ENCODE results near the gene CATSPERE. TPM values are rescaled to one million over a fixed set of nuclear protein-coding genes. Genes with fewer than 3 reads are reported as not detected.
"Not testable (repeated sequence)": the region's sequence is repeated elsewhere in the genome, so short reads cannot be mapped to it uniquely, and the experiment has no call there.

Gene CATSPERE
- total RNA-seq, 3 donors from 2014 or later: 1.3 to 3.2 (median 2.0) TPM

DNA sequence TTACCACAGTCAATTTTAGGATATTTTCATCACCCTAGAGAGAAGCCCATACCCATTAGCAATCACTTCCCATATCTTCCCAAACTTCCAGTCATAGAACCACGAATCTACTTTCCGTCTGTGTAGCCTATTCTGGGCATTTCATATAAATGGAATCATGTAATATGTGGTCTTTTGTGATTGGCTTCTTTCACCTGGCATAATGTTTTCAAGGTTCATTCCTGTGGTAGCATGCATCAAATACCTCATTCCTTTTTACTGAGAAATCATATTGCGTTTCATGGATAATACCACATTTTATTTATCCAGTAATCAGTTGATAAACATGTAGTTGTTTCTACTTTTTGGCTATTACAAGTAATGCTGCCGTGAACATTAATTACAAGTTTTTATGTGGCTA lies 213.4 kb downstream of the CATSPERE start:
- Histone ChIP-seq H3K27me3 (no peaks in the 10 kb centered on the region), H3K4me1 (no peaks in the 10 kb centered on the region), H3K9me3 (no peaks in the 10 kb centered on the region), H3K27ac (no peak overlapping the region), H3K36me3 (no peaks in the 10 kb centered on the region), H3K4me3 (no peak overlapping the region)
- intact Hi-C loops (cut with DNase I; ENCODE audit: low total_unique reads): no loop called here
- TF ChIP-seq POLR2AphosphoS5 (IDR thresholded peaks at IDR 0.05) (no peak), POLR2A (IDR thresholded peaks at IDR 0.05) (no peak)
- TF ChIP-seq, protein P1, sequence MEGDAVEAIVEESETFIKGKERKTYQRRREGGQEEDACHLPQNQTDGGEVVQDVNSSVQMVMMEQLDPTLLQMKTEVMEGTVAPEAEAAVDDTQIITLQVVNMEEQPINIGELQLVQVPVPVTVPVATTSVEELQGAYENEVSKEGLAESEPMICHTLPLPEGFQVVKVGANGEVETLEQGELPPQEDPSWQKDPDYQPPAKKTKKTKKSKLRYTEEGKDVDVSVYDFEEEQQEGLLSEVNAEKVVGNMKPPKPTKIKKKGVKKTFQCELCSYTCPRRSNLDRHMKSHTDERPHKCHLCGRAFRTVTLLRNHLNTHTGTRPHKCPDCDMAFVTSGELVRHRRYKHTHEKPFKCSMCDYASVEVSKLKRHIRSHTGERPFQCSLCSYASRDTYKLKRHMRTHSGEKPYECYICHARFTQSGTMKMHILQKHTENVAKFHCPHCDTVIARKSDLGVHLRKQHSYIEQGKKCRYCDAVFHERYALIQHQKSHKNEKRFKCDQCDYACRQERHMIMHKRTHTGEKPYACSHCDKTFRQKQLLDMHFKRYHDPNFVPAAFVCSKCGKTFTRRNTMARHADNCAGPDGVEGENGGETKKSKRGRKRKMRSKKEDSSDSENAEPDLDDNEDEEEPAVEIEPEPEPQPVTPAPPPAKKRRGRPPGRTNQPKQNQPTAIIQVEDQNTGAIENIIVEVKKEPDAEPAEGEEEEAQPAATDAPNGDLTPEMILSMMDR (IDR thresholded peaks at IDR 0.05): no peak
- DNase-seq (ENCODE audit: low spot score in 2 of 2): no peak

DNA sequence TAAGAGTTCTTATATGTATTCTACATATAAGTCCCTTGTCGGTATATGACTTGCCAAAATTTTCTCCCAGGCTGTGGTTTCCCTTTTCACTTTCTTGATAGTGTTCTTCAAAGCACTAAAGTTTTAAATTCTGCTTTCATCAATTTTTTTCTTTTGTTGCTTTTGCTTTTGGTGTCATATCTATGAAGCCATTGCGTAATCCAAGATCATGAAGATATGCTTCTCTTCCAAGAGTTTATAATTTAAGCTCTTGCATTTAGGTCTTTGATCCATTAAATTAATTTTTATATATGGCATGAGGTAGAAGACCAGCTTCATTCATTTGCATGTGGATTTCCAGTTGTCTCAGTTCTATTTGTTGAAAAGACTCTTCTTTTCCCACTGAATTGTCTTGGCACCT lies 214.1 kb downstream of the CATSPERE start:
- no peak for DNase-seq (ENCODE audit: low spot score in 2 of 2)
- Histone ChIP-seq H3K27me3 (no peaks in the 10 kb centered on the region), H3K9me3 (no peaks in the 10 kb centered on the region), H3K36me3 (no peaks in the 10 kb centered on the region), H3K4me3 (no peak overlapping the region), H3K4me1 (no peaks in the 10 kb centered on the region), H3K27ac (no peak overlapping the region)
- TF ChIP-seq POLR2A (IDR thresholded peaks at IDR 0.05): no peak
- TF ChIP-seq, protein P1 (IDR thresholded peaks at IDR 0.05): no peak
- TF ChIP-seq POLR2AphosphoS5 (IDR thresholded peaks at IDR 0.05): no peak
- intact Hi-C loops (cut with DNase I; ENCODE audit: low total_unique reads): no loop called here

DNA sequence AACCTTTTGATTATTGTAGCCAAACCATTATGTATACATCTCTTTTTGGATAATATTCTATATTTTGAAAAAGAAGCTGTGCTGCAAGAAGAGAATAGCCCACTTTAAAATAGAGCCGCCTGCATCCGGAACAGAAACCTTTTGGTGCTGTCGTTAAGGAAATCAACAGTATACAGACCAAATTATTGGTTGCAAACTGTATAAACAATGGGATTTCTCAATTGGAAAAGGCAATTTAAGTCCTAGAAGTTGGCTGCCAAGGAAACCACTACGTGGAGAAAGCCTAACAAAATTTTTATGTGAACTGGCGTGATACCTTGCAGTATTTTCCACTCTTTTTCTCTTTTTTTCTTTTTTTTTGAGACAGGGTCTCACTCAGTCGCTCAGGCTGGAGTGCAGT lies 217.6 kb downstream of the CATSPERE start:
- Histone ChIP-seq H3K27me3 (no peaks in the 10 kb centered on the region), H3K4me1 (no peaks in the 10 kb centered on the region), H3K27ac (no peak overlapping the region), H3K4me3 (no peak overlapping the region), H3K9me3 (no peaks in the 10 kb centered on the region), H3K36me3 (no peaks in the 10 kb centered on the region)
- no peak for TF ChIP-seq POLR2A (IDR thresholded peaks at IDR 0.05)
- TF ChIP-seq, protein P1 (IDR thresholded peaks at IDR 0.05): no peak
- DNase-seq (ENCODE audit: low spot score in 2 of 2): no peak
- intact Hi-C loops (cut with DNase I; ENCODE audit: low total_unique reads): no loop called here

DNA sequence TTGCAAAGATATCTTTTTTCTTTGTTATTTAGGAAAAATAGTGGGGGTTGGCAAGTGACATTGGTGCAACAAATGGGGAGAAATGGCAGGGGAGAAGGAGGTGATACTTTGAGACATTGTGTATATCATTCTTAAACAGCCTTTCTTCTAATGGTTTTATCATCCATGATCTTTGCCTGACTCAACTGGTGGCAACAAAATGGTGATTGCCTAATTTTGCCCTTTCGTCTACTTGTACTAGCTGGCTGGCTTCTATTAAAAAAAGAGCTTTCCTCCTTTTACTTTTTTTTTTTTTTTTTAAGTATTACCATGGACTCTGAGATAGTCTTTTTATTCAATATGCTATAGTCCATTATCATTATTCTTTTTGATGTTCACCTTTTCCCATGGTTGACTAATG lies 219.6 kb downstream of the CATSPERE start:
- Histone ChIP-seq H3K4me3 (no peak overlapping the region), H3K4me1 (no peaks in the 10 kb centered on the region), H3K27me3 (no peaks in the 10 kb centered on the region), H3K9me3 (no peaks in the 10 kb centered on the region), H3K36me3 (no peaks in the 10 kb centered on the region), H3K27ac (no peak overlapping the region)
- TF ChIP-seq POLR2AphosphoS5 (IDR thresholded peaks at IDR 0.05) (no peak), POLR2A (IDR thresholded peaks at IDR 0.05) (no peak)
- TF ChIP-seq, protein P1 (IDR thresholded peaks at IDR 0.05): no peak
- intact Hi-C loops (cut with DNase I; ENCODE audit: low total_unique reads): no loop called here
- no peak for DNase-seq (ENCODE audit: low spot score in 2 of 2)

DNA sequence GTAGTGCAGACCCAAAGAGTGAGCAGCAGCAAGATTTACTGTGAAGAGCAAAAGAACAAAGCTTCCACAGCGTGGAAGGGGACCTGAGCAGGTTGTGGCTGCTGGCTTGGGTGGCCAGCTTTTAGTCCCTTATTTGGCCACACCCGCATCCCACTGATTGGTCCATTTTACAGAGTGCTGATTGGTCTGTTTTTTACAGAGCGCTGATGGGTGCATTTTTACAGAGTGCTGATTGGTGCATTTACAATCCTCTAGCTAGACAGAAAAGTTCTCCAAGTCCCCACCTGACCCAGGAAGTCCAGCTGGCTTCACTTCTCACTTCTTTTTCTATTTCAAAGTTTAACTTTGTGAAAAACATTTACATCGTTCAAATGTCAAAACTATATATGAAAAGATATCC lies 221.0 kb downstream of the CATSPERE start:
- H3K4me1 ChIP-seq; H3K9me3 ChIP-seq; DNase-seq (ENCODE audit: low spot score in 2 of 2); H3K27me3 ChIP-seq; H3K4me3 ChIP-seq; intact Hi-C loops (cut with DNase I; ENCODE audit: low total_unique reads); H3K27ac ChIP-seq; H3K36me3 ChIP-seq: not testable (repeated sequence)

Other genes with a start within 250 kb of the CATSPERE start
- gene ADSS2, start 9.4 kb upstream of the CATSPERE start, total RNA-seq: 10 to 100 TPM; 26.9 to 66.6 (median 52.8) TPM
- gene DESI2, start 191.9 kb downstream of the CATSPERE start, total RNA-seq: 10 to 100 TPM; 27.5 to 36.3 (median 31.1) TPM

Measured in breast epithelium (tissue), 4 donors.